GM21528 (cell line): ENCODE measurements around the gene UBE2N.
"Not testable (repeated sequence)": the region's sequence is repeated elsewhere in the genome, so short reads cannot be mapped to it uniquely, and the experiment has no call there.

Experiments
- ATAC-seq: cut with Tn5 transposase; IDR thresholded peaks from one replicate; pipeline ENCODE4 v1.9.1; 2021; ENCODE audit warnings: mild to moderate bottlenecking, moderate library complexity; ENCODE audit not compliant: unreplicated experiment, low FRiP score

UBE2N gene

GRCh38 chr12:93447555-93448290 is 6.0 kb upstream of the UBE2N start:
- ATAC-seq, result no peak

- ATAC-seq, result no peak
Observed at GRCh38 chr12:93443576-93443975, 1.8 kb upstream of the UBE2N start.

DNA sequence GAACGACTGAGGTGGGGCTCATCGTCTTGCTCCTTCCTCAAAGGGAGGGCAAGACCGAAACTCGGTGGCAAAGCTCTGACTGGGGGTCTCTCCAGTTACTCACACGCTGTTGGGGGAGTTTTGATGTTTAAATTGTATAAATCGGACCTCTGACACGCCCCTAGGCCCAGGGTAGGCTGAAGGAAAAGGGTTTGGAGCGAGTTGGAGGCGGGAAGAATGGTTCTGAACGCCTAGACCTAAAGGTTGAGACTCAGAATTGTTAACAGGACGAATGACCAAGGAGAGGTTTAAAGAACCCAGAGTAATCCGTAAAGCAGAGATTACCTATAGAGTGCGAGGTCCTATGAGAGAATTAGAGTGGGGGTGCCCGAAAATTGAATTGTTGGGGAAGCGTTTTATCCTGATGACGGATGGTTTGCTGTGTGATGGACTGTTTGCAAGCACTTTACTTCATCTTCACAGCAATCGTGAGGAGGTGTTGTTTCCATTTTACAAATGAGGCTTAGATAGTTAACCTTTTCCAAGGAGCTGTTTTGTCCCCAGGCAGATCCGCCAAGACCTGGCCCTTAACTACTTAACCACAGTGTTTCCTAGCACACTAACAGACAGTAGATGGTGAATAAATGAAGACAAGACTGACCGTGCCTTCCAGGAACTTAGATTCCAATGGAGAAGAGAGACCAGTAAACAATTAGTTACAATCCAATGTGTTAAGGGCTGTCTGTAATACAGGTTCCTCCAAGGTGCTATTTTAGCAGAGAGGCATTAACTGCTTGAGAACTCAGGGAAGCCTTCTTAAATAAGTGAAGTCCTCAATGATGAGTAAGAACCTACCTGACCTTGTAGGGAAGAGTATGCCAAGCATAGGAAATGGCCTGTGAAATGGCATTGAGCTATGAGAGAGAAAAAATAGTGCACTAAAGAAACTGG is 929 bp upstream of the UBE2N start:
- no peak for ATAC-seq

- ATAC-seq, result peak; percentile 10
Observed at GRCh38 chr12:93441081-93441616, 598 bp downstream of the UBE2N start.

- no peak for ATAC-seq
Observed at GRCh38 chr12:93440043-93440835, 1.5 kb downstream of the UBE2N start.

DNA sequence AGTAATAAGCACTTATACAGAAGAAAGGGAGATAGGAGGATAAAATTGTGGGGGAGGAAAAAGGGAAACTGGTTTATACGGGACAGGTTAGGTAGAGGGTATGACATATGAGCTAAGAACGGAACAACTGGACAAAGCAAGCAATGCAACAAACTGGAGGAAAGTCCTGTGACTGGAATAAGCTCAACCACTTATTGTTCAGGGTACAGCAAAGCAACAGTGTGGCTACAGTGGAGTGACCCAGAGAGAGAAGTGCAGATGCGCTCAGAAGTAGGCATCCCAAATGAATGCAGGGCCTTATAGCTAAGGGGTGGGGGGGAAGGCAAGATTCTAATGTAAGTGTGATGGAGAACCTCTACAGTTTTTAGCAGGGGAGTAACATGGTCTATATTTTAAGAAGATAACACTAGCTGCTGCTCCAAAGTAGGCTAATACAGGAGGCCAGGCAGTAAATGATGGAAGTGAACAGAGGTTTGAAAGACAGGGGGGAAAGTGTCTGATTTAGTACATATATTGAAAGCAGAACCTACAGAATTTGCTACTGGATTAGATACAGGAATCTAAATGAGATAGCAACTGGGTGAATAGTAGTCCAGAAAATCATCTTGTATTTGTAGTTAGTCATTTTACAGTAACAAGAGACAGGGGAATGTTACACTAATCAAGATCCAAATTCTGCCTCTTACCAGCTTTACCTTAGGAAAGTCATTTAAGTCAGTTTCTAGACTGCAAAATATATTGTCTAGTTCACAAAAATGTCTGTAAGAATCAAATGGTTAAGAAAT is 3.3 kb downstream of the UBE2N start:
- no peak for ATAC-seq

DNA sequence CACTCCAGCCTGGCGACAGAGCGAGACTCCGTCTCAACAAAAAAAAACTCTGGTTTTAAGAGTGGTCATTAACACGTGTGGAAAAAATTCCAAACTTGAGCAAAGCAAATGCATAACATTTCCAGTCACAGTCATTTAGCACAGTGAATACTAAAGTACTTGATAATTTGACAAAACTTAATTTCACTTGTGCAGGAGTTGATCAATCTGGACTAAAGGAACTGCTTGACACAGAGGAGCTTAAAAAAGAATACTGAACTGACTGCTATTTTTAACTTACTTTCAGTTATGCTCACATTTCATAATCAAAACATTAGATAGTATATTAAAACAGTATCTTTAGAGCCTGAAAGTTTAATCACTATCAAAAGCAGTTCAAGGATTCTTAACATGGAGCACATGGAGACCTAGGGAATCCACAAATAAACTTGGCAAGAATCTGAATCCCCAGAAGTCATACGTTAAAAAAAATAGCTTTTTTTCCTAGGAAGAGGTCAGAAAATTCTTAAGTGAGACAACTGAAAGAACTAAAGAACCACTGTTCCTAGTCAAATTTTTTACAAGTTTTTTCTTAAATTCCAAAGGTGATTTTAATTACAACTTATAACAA is 7.4 kb downstream of the UBE2N start:
- no peak for ATAC-seq

DNA sequence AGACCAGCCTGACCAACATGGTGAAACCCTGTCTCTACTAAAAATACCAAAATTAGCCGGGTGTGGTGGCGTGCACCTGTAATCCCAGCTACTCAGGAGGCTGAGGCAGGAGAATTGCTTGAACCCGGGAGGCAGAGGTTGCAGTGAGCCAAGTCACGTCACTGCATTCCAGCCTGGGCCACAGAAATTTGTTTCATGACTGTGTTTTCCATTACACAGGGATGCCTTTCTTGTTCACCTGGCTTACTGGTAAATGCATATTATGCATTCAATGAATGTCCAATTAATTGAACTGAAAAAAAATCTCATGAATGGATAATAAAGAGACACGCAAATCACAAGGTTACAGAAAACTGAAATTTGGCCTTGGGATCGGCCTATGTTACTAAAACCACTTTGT is 9.7 kb downstream of the UBE2N start:
- ATAC-seq, result not testable (repeated sequence)

DNA sequence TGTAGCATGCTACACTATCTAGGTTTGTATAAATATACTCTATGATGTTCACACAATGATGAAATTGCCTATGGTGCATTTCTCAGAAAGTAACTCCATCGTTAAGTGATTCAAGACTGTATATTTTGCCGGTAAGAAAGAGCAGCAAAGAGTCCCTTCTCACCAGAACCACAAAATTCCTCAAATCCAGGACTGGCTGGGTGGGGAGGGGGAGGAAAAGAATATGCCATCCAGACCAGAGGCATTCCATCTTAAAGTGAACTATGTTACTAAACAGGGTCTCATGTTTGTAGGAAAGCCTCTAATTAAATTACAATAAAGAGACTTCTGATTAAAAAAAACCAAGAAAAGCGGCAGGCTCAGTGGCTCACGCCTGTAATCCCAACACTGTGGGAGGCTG is 11.5 kb downstream of the UBE2N start:
- ATAC-seq, result no peak

GRCh38 chr12:93429852-93430251 is 11.9 kb downstream of the UBE2N start:
- no peak for ATAC-seq

GRCh38 chr12:93429448-93429847 is 12.3 kb downstream of the UBE2N start:
- ATAC-seq, result no peak

- ATAC-seq, result no peak
Observed at GRCh38 chr12:93427779-93428564, 13.8 kb downstream of the UBE2N start.

GRCh38 chr12:93426412-93426805 is 15.3 kb downstream of the UBE2N start:
- no peak for ATAC-seq

DNA sequence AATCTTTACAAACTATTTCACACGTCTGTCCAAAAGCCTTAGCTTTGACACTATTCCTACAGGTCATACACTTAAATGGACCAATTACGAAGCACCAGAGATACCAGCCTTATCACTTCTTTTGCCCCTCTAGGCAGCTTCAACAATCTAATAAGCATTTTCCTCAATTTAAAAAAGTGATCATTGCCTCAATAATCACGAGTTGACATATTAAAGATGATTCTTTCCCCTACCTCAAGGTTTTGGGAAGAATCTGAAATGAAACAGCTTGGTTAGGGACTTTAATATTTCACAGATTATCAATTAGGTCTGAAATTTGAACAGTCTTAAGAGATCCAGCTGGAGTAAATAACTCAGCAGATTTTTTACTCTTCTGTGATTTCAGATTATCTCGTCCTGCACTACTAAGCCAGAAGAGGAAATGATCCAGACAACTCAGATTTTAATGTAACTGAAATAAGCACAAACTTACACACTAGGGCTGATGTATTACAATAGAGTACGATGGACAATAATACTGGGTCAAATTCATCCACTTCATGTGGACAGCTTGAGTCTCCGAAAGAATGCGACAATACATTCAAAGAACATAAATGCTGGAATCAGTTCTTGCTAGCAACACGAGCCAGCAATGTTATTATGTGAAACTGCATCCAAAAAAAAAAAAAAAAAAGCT is 15.9 kb downstream of the UBE2N start:
- no peak for ATAC-seq

GRCh38 chr12:93422050-93422449 is 19.7 kb downstream of the UBE2N start:
- no peak for ATAC-seq

DNA sequence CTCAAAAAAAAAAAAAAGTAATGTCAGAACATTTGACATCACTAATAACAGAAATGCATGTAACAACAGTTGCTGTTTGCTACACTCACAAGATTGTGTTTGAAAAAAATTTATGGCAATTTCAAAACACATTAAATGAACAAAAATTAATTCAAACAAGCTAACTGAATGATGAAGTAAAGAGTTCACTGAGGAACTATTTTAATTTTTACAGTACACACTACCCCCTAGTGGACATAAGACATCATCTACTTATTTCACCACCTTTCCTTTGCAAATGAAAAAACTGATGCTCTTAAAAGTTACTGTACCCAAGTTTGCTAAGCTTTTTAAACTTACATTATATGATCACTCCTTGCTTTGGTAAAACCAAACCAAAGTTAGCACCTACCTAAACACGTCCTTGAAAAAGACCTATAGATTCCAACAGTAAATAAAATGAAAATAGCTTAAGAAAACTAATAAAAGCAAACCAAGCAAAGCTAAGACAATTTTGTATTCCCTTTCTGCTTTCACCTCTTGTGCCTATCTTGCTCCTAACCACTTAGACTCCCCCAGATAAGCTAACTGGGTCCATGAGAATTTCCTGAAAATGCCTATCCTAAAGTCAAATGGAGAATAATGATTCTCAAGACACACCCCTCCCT is 22.2 kb downstream of the UBE2N start:
- no peak for ATAC-seq

DNA sequence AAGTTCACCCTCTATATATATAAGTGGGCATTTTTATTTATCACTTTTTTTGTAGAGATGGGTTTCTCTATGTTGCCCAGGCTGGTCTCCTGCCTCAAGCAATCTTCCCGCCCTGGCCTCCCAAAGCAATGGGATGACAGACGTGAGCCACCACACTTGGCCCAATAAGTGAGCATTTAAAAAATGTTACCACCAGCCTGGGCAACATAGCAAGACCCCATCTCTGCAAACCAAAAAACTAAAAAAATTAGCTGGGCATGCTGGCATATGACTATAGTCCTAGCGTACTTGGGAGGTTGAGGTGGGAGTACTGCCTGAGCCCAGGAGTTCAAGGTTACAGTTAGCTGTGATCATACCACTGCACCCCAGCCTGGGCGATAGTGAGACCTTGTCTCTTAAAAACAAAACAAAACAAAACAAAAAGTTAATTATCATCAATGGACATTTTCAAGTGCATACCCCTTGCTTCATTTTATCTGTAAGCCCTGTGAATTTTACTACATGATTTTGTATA is 23.7 kb downstream of the UBE2N start:
- ATAC-seq, result no peak
